Astrocyte (in vitro differentiated cells and primary cell): Measurements from ENCODE around the gene PLOD1. TPM values are rescaled to one million over a fixed set of nuclear protein-coding genes. Genes with fewer than 3 reads are reported as not detected.
"Not testable (repeated sequence)": the region's sequence is repeated elsewhere in the genome, so short reads cannot be mapped to it uniquely, and the experiment has no call there.

Experiments
- DNase-seq: peaks from one replicate; pipeline ENCODE4 v3.0.0-alpha.2; 2010; ENCODE audit warnings: low read depth
- FAIRE-seq: peaks from 2 replicates; lab custom pipeline; 2011; peaks lifted over from hg19 to GRCh38; lab: Jason Lieb, UNC
- H2AFZ ChIP-seq: 2 replicates; pipeline ENCODE4 v1.6.0; 2012; ENCODE audit warnings: low read depth, low read length, inconsistent platforms
- H3K27ac ChIP-seq: 2 replicates; pipeline ENCODE4 v1.5.1; 2011; ENCODE audit warnings: low read depth, low read length, inconsistent platforms
- H3K27me3 ChIP-seq: 2 replicates; pipeline ENCODE4 v1.6.0; 2011; ENCODE audit warnings: low read length, inconsistent platforms; ENCODE audit not compliant: insufficient read depth
- H3K36me3 ChIP-seq: 2 replicates; pipeline ENCODE4 v1.5.1; 2011; ENCODE audit warnings: low read length, inconsistent platforms; ENCODE audit not compliant: insufficient read depth
- H3K4me1 ChIP-seq: 2 replicates; pipeline ENCODE4 v1.5.1; 2011; ENCODE audit warnings: low read length, inconsistent platforms; ENCODE audit not compliant: insufficient read depth
- H3K4me2 ChIP-seq: 2 replicates; pipeline ENCODE4 v1.6.0; 2012; ENCODE audit warnings: low read length, inconsistent platforms
- H3K4me3 ChIP-seq: 2 replicates; pipeline ENCODE4 v1.5.1; 2011; ENCODE audit warnings: low read depth, mild to moderate bottlenecking, low read length, inconsistent platforms; ENCODE audit not compliant: insufficient read depth
- H3K79me2 ChIP-seq: 2 replicates; pipeline ENCODE4 v1.6.0; 2012; ENCODE audit warnings: mild to moderate bottlenecking, low read length, inconsistent platforms; ENCODE audit not compliant: insufficient read depth
- H3K9ac ChIP-seq: 2 replicates; pipeline ENCODE4 v1.6.0; 2012; ENCODE audit warnings: mild to moderate bottlenecking, low read length, inconsistent platforms
- H3K9me3 ChIP-seq: 2 replicates; pipeline ENCODE4 v1.5.1; 2012; ENCODE audit warnings: low read depth, mild to moderate bottlenecking, low read length, inconsistent platforms; ENCODE audit not compliant: insufficient read depth
- H4K20me1 ChIP-seq: 2 replicates; pipeline ENCODE4 v1.6.0; 2012; ENCODE audit warnings: low read length, inconsistent platforms; ENCODE audit not compliant: insufficient read depth
- H3K27ac Mint-ChIP-seq: one replicate; pipeline ENCODE4 v1.8.0; 2021; ENCODE audit warnings: mild to moderate bottlenecking, mixed read lengths; ENCODE audit not compliant: unreplicated experiment
- H3K27me3 Mint-ChIP-seq: one replicate; pipeline ENCODE4 v1.8.0; 2021; ENCODE audit warnings: low read depth, mixed read lengths; ENCODE audit not compliant: unreplicated experiment
- H3K36me3 Mint-ChIP-seq: one replicate; pipeline ENCODE4 v1.8.0; 2021; ENCODE audit warnings: low read depth, mixed read lengths; ENCODE audit not compliant: unreplicated experiment
- H3K4me1 Mint-ChIP-seq: one replicate; pipeline ENCODE4 v1.8.0; 2021; ENCODE audit warnings: low read depth, mixed read lengths; ENCODE audit not compliant: unreplicated experiment
- H3K4me3 Mint-ChIP-seq: one replicate; pipeline ENCODE4 v1.8.0; 2021; ENCODE audit warnings: mild to moderate bottlenecking, moderate library complexity, mixed read lengths; ENCODE audit not compliant: unreplicated experiment
- H3K9me3 Mint-ChIP-seq: one replicate; pipeline ENCODE4 v1.8.0; 2021; ENCODE audit warnings: mild to moderate bottlenecking, mixed read lengths; ENCODE audit not compliant: unreplicated experiment
- EZH2 ChIP-seq: IDR thresholded peaks from 2 replicates; pipeline ENCODE4 v1.6.1; 2012; ENCODE audit warnings: mild to moderate bottlenecking, low read length, inconsistent platforms; ENCODE audit not compliant: insufficient read depth
- total RNA-seq: library from RNA; stranded (reverse); gene quantifications from 2 replicates; pipeline ENCODE4 v1.2.1, GENCODE V29; 2021
- TF ChIP-seq, protein P1 (sequence below): IDR thresholded peaks from 2 replicates; pipeline ENCODE4 v1.5.1; 2011; ENCODE audit warnings: low read depth, mild to moderate bottlenecking, inconsistent platforms, low read length, moderate library complexity; ENCODE audit not compliant: insufficient read depth

PLOD1 gene
- total RNA-seq, 1 donor from 2014 or later = 375 TPM

DNA sequence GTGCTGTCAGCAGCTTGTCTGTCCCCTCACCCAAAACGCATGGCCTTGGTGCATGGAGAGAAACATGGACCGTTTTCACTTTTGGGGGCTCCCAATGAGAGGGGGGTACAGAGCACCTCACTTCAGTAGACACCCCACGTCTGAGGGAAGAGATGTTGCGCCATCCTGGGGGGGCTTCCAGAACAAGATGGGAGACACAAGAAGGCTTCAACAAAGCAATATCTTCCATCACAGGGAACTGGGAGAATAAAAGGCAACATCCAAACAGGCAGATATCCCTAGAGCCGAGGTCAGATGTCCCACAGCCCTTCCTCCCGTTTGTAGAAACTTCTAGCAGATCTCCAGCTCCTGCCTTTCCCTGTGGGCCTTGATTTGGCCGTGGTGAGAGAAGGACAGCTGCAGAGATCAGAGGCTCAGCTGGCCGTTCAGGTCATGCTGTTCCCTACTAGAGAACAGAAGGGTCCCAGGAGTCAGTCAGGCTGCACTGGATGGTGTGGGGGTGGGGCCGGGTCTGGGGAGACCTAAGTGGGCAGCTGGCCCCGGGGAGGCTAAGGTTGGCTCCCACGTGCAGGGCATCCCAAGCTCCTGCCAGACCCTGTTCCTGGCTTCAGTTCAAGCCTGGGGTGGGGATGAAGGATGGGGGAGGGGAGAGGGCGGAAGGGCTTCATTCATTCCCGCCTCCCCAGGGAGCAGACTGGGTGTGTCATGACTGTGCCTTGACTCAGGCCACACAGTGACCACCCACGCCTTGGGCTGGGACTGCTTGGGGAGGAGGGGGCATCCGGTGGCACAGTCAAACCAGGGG is 4.4 kb downstream of the PLOD1 start:
- peak overlapping the region; percentile 73 for H3K4me2 ChIP-seq
- peaks cover 74% of the 10 kb centered on the region for H3K79me2 ChIP-seq

DNA sequence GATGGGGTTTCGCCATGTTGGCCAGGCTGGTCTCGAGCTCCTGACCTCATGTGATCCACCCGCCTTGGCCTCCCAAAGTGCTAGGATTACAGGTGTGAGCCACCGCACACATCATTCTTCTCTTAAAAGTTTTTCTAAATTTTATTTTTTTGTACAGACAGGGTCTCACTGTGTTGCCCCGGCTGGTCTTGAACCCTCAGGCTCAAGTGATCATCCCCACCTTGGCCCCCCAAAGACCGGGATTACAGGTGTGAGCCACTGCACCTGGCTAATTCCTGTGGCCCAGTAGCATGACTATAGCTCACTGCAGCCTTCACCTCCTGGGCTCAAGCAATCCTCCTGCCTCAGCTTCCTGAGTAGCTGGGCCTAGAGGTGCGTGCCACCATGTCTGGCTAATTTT is 5.3 kb downstream of the PLOD1 start:
- FAIRE-seq, H3K27ac Mint-ChIP-seq: not testable (repeated sequence)
- peaks cover 11% of the 10 kb centered on the region for H3K4me1 Mint-ChIP-seq

More for the DNA sequence above, 4.4 kb downstream of the PLOD1 start:
- Histone ChIP-seq H3K9ac (peak overlapping the region; percentile 46), H3K36me3 (peaks cover 8% of the 10 kb centered on the region), H3K4me3 (peak overlapping the region; percentile 5), H3K4me1 (peaks cover 32% of the 10 kb centered on the region), H3K9me3 (no peaks in the 10 kb centered on the region), H4K20me1 (peaks cover 52% of the 10 kb centered on the region), H2AFZ (no peak overlapping the region), H3K27ac (peak overlapping the region; percentile 19), H3K27me3 (no peaks in the 10 kb centered on the region)
- peaks cover 11% of the 10 kb centered on the region for H3K4me1 Mint-ChIP-seq
- peak overlapping the region; percentile 34 for H3K27ac Mint-ChIP-seq
- FAIRE-seq (no peak), DNase-seq (no peak)
- peak overlapping the region; percentile 23 for H3K4me3 Mint-ChIP-seq
- H3K9me3 Mint-ChIP-seq = no peaks in the 10 kb centered on the region
- no peak for TF ChIP-seq EZH2
- TF ChIP-seq, protein P1, sequence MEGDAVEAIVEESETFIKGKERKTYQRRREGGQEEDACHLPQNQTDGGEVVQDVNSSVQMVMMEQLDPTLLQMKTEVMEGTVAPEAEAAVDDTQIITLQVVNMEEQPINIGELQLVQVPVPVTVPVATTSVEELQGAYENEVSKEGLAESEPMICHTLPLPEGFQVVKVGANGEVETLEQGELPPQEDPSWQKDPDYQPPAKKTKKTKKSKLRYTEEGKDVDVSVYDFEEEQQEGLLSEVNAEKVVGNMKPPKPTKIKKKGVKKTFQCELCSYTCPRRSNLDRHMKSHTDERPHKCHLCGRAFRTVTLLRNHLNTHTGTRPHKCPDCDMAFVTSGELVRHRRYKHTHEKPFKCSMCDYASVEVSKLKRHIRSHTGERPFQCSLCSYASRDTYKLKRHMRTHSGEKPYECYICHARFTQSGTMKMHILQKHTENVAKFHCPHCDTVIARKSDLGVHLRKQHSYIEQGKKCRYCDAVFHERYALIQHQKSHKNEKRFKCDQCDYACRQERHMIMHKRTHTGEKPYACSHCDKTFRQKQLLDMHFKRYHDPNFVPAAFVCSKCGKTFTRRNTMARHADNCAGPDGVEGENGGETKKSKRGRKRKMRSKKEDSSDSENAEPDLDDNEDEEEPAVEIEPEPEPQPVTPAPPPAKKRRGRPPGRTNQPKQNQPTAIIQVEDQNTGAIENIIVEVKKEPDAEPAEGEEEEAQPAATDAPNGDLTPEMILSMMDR = no peak
- peaks cover 5% of the 10 kb centered on the region for H3K36me3 Mint-ChIP-seq
- no peaks in the 10 kb centered on the region for H3K27me3 Mint-ChIP-seq

DNA sequence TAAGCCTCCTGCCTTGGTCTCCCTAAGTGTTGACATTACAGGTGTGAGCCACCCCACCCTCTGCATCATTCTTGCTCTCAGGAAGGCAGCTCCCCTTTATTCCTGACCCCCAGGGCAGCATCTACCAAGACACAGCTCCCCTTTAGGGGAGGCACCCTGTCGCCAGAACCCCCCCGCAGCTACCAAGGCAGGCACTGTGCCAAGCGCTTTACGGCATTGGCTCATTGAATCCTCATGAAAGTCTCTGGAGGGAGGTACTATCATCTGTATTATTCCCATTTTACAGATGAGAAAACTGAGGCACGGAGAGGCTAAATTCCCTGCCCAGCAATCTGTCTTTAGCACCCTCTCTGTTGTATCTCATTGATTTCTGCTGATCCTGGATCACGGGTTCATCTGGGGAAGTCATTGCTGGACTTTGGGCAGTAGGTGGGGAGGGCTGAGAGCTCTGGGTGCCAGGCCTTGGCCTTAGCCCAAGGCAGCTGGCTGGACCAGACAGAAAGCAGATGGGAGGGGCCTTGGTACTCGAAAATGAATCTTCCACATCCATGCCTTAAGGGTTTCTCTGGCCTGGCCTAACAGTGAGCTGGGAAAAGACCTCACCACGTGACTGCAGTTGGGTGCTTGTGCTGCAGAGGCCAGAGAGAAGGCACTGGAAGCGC is 5.9 kb downstream of the PLOD1 start:
- TF ChIP-seq EZH2 = no peak
- TF ChIP-seq, protein P1 = no peak
- Histone ChIP-seq H4K20me1 (peaks cover 58% of the 10 kb centered on the region), H3K27me3 (no peaks in the 10 kb centered on the region), H2AFZ (no peak overlapping the region), H3K4me1 (peaks cover 25% of the 10 kb centered on the region), H3K27ac (no peak overlapping the region), H3K9ac (no peak overlapping the region), H3K4me2 (no peak overlapping the region), H3K36me3 (peaks cover 8% of the 10 kb centered on the region), H3K9me3 (no peaks in the 10 kb centered on the region), H3K4me3 (no peak overlapping the region), H3K79me2 (peaks cover 65% of the 10 kb centered on the region)
- Mint-ChIP-seq H3K27me3 (no peaks in the 10 kb centered on the region), H3K9me3 (no peaks in the 10 kb centered on the region), H3K36me3 (peaks cover 9% of the 10 kb centered on the region), H3K27ac (no peak overlapping the region), H3K4me3 (no peak overlapping the region), H3K4me1 (peaks cover 11% of the 10 kb centered on the region)
- no peak for FAIRE-seq
- DNase-seq = no peak

More for the DNA sequence above, 5.3 kb downstream of the PLOD1 start:
- not testable (repeated sequence) for H2AFZ ChIP-seq, H3K9me3 ChIP-seq, H3K4me2 ChIP-seq, H3K4me3 Mint-ChIP-seq, H3K4me3 ChIP-seq, H3K36me3 Mint-ChIP-seq, H3K9ac ChIP-seq, H3K9me3 Mint-ChIP-seq, DNase-seq, H3K36me3 ChIP-seq, H3K27me3 Mint-ChIP-seq, H3K27ac ChIP-seq, H3K27me3 ChIP-seq
- H4K20me1 ChIP-seq = peaks cover 58% of the 10 kb centered on the region
- peaks cover 28% of the 10 kb centered on the region for H3K4me1 ChIP-seq
- H3K79me2 ChIP-seq = peaks cover 71% of the 10 kb centered on the region
